GM19193 (cell line): ENCODE results near the gene ZNF789.

ENCODE experiments used
- POLR2A ChIP-seq: IDR thresholded peaks from 4 replicates; pipeline ENCODE4 v1.6.1; 2011; ENCODE audit not compliant: insufficient read depth, insufficient read length; ENCODE audit errors: extremely low read depth

ZNF789 gene

DNA sequence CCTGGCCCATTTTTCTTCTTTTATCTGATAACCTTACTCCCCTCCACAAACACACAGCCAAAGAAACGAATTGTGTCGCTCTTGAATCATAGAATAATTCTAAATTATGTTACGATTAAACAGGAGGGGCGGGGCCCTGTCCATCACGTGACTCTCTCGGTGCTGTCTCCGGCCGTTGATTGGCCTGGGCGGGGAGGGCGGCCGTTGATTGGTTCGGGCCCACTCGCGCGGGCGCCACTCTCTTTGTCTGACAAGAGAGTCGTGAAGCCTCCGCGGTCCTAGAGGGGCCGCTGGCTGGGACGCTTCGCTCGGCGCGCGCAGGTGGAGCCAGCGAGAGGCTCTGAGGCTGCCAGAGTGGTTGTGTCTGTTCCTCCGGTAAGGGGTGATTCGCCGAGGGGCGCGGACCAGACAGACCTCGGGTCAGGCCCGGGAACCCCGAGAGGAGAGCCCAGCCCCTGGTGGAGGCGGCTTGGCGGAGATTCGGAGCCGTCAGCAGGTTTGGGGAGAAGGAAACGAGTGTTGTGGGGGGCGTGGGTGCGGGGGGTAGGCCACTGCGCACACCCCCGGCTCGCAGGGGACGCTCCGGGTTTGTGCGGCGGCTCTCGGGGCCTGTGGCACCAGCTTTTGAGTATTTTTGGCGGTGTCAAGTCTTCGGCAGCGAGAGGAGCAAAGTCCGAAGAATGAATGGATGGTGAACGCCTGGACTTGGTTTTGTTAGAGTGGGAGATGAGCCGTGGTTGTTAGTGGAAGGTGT, at the start of gene ZNF789:
TSS of gene ZNF789 (plus strand) at position 330 of the 754 bp plus-strand sequence. CDS start 3,567 bp downstream, outside the sequence.
- peak; percentile 87 for TF ChIP-seq POLR2A

DNA sequence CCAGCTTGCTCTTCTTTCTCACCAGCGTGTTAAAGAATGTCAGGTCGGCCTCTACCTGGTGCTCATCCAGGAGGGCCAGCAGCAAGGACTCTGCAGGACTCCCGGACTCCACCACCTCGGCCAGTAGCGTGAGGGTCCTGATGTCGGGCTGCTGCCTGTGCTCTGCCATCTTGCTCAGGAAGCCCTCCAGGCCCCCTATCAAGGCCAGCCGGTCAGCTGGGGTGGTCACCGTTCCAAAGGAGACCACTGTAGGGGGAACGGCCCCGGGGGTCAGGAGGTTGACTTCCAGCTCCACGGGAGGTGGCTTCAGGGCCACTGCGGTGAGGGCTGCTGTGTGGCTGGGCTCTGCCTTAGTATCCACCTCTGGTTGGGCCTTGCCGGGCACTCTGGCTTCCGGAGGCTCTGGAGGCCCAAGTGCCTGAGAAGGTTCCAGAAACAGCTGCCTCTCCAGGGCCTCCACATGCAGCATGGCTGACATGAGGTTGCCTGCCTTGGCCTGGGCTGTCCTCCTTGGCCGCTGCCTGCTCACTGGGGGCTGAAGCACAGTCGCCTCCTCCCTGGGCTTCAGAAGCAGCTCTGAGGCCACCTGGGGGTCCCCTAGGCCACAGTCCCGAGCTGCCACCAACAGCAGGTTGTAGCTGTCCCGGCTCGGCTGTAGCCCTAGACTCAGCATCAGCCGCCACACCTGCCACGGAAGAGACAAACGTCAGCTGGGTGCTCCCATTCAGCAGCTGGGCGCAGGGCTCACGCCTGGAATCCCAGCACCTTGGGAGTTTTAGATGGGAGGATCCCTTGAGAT, 47.6 kb upstream of the ZNF789 start:
- no peak for TF ChIP-seq POLR2A

DNA sequence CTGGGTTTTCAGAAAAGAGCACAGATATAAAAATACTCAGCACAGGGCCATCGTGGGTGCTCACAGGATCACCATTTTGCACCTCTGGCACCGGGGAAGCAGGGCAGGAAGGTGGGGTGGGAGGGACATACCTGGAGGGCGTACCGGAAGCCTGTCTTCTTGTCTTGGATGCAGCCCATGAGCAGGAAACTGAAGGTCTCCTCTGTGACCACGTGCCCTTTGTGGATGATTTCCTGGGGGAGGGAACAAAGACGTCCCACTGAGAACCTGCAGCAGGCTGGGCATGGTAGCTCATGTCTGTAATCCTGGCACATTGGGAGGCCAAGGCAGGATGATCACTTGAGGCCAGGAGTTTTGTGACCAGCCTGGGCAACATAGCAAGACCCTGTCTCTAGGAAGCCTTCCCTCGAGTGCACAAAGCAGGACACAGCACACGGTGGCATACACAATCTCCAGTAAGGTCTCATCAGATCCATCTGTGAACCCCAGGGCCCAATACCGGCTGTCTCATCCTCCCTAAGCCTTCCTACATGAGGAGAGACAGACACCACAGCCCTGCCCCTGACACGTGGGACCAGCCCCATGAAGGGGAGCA, 43.6 kb upstream of the ZNF789 start:
- TF ChIP-seq POLR2A = no peak

DNA sequence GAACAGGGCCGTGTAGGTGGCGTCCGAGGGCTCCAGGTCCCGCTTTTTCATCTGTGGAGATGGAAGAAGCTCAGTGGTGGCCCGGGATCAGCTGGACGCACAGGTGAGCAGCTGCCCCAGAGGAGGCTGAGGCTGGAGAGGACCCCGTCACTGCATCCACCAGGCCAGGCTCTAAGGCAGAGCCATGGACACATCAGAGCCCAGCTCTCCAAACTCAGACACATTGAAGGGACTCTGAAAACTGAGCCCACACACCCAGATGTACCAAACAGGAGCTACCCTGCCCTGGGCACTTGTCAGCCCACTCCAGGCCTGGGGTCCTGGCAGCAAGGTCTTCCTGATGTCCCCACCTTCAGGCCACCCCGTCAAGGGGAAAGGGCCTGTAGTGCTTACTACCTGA, 42.9 kb upstream of the ZNF789 start:
- no peak for TF ChIP-seq POLR2A

DNA sequence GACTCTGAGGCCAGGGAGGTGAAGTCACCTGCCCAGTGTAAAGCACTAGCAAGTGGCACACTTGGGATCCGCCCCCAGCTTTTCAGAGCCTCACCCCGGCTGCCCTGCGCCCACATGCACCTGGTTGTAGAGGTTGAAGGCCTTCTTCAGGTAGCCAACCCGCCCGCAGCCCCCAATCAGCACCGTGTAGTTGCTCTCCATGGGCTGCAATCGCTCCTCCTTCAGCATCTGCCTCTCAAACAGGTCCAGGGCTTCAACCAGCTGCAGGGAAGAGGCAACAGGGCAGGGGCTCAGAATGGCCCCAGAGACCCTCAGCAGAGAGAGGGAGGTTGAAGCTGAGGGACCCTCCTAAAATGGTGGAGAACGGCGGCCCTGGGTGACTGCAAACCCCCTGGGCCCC, 39.5 kb upstream of the ZNF789 start:
- TF ChIP-seq POLR2A = no peak

DNA sequence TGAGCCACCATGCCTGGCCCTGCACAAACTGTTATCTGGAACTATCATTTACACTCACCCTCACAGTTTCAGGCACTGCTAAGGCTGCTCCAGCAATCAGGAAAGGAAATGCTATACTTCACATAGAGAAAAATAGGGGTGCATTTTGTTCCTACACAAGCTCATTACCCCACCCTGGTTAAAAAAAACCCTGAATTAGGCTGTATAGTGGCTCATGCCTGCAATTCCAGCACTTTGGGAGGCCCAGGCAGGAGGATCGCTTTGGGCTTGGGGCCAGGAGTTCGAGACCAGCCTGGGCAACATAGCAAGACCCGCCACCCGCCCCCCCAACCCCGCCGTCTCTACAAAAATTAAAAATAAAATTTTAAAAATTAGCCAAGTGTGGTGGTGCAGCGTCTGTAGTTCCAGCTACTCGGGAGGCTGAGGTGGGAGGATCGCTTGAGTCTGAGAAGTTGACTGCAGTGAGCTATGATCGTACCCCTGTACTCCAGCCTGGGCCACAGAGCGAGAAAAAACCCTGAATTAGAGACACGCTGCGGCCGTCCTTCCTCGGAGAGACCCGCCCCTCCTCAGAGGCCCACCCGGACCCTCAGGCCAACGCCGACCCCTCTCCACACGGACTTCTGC, 34.6 kb upstream of the ZNF789 start:
- TF ChIP-seq POLR2A = no peak

DNA sequence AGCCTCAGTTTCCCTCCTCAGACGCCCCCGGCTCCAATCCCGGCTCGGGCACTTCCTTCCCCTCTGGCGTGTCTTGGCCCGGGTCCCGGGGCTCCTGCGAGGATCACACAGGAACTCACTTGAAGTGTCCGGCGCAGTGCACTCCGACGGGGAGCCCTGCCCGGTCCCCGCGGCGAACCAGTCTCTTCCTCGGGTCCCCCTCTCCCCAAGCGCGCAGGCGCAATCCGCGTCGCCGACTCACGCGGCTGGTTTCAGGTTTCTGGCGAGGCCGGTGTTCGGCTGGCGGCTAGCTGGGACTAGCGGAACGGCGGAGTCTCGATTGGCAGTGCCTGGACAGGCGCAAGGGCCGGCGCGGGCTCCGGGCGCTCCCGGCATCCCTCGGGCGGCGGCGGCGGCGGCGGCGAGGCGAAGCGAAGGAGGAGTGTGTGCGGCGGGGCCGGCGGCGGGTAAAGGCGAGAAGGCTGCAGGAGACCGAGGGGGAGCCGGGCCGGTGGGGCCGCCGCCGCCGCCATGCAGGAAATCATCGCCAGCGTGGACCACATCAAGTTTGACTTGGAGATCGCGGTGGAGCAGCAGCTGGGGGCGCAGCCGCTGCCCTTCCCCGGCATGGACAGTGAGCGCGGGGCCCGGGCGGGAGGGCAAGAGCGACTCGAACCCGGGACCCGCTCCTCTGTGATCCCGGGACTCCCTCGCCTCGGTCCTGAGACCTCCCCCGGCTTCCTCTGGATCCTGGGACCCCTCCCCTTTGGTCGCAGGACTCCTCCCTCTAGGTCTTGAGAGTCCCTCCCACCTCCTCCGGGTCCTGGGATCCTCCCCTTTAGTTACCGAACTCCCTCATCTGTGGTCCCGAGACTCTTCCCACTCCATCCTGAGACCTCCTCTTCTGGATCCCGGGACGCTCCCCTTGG, 33.9 kb upstream of the ZNF789 start, which contains the start of the genes CPSF4 and PTCD1:
TSS of gene CPSF4 (plus strand) at position 371 of the 908 bp plus-strand sequence. CDS start at position 511, 140 bp downstream.
TSS of gene PTCD1 (minus strand) at position 226 of the 908 bp plus-strand sequence. CDS start 3,556 bp downstream, outside the sequence.
- TF ChIP-seq POLR2A = peak; percentile 78

DNA sequence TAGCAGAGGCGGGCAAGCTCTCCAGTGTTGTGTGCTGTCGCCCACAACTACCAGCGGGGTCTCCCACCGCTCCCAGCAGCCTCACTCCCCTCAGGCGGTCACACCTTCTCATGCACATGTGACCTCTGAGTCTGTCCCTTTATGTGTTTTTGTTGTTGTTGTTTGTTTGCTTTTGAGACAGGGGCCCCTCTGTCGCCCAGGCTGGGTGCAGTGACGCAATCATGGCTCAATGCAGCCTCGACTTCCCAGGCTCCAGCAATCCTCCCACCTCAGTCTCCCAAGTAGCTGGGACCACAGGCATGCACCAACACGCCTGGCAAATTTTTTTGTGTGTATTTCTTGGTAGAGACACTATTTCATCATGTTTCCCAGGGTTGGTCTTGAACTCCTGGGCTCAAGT, 32.5 kb upstream of the ZNF789 start:
- TF ChIP-seq POLR2A = no peak

DNA sequence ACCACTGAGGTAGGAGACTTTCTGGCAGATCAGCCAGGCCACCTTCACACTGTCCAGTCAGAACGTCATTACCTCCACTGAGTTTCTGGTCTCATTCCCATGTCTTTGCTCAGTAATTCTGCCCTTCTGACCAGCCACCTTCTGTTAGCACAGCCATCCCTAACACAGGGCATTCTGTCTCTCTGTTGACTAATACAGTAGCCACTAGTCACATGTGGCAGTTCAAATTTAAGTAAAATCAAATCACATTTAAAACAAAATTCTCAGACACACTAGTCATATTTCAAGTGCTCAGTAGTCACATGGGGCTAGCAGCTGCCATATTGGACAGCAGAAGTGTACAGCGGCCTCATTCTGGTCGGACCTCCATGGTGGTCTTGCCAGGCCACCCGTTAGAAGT, 26.6 kb upstream of the ZNF789 start:
- no peak for TF ChIP-seq POLR2A

DNA sequence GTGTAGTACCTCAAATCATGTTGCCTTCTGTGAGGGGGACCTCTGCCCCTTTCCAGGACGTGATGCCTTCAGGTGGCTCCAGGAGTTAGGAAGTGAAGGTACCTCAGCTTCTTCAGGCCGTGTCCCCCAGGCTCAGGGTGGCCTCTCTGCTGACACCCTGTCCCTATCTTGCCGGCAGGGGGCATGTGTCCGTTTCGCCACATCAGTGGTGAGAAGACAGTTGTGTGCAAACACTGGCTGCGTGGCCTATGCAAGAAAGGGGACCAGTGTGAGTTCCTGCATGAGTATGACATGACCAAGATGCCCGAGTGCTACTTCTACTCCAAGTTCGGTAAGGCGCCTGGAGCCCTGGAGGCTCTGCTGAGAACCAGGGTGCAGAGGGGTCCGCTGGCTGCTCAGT, 24.7 kb upstream of the ZNF789 start:
- no peak for TF ChIP-seq POLR2A

DNA sequence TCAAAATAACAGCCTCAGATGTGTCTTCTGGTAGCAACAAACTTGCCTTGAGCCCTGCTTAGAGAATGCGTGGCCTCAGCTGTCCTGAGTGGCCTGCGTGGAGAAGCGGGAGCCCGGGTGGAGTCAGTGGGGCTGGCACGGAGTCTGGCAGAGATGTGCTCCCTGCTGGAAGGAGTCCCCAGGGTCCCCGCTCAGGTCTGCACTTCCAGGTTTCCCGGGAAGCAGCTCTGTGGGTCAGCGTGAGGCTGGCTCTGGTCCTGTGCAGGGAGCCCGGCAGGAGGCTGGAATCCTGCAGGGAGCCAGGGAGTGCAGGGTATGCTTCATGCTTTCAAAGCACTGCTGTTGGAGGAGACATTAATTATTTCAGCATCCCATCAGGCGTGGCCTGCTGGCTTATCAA, 23.8 kb upstream of the ZNF789 start:
- TF ChIP-seq POLR2A = no peak

DNA sequence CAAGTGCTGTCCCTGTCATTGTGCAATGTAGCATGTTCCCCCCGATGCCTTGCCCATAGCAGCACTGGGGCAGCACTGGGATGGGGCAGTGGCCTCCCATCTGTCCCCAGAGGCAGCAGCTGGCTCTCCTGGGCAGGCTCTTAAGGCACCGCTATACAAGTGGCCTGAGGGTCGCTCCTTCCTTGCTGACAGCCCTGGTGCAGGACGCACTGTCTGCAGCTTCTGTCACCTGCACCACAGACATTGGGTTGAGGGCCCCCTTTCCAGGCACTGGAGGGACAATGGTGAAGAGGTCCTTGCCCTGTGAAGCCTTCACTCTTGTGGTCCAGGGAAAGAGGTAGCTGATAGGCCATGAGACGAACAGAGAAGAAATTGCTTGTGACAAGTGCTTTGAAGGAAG, 23.4 kb upstream of the ZNF789 start:
- TF ChIP-seq POLR2A = no peak

DNA sequence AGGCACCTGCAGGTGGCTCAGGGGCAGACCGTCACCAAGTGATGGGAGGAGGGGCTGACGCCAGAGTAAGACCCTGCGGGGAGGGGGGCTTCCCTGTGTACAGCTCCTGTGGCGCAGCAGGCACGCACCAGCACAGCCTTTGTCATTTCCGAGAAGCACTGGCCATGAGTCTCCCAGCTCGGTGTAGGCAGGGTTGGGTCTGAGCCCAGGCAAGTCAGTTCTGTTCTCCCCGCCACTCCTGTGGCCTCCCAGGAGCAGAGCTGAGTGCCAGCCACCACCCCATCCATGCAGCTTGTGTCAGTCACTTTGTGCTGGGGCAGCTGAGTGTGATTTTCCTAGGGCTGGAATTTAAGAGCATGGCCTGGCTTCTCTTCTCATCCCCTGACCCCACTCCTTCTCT, 20.8 kb upstream of the ZNF789 start:
- TF ChIP-seq POLR2A = no peak

DNA sequence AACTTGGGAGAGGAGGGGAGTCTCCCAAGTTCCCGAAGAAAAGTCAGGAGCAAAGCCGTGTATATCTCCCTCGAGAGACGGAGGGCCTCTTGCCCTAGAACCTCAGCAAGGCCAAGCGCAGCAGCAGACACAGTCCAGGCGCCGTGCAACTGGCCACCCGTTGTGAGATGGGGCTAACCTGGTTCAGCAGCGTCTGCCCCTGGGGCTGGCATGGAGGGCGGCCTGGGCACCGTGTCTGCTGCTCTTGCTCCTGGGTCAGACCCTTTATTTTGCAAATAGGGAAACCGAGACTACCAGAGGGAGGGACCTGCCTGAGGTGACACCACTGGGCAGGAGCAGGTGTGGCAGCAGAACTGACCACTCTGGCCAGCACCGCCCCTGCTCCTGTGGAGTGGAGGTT, 20.1 kb upstream of the ZNF789 start:
- no peak for TF ChIP-seq POLR2A
